Fibroblast of lung (primary cell): ENCODE measurements around the gene TNIP1. TPM values are rescaled to one million over a fixed set of nuclear protein-coding genes. Genes with fewer than 3 reads are reported as not detected.

Experiments used
- DNase-seq, 2 donors: peaks; one replicate each; pipeline versions ENCODE4 v3.0.0 to v3.0.0-alpha.2; 2010; ENCODE audit warnings: low read depth in 2 of 2
- H2AFZ ChIP-seq: 2 replicates; pipeline ENCODE4 v1.5.1; 2012; ENCODE audit warnings: low read length, control low read depth, inconsistent platforms
- H3K27ac ChIP-seq: 2 replicates; pipeline ENCODE4 v1.5.1; 2011; ENCODE audit warnings: low read length, control low read depth; ENCODE audit not compliant: insufficient read depth
- H3K27me3 ChIP-seq: 2 replicates; pipeline ENCODE4 v1.5.1; 2011; ENCODE audit warnings: mild to moderate bottlenecking, low read length; ENCODE audit not compliant: control insufficient read depth, insufficient read depth
- H3K36me3 ChIP-seq: 2 replicates; pipeline ENCODE4 v1.5.1; 2011; ENCODE audit warnings: low read length; ENCODE audit not compliant: control insufficient read depth, insufficient read depth
- H3K4me1 ChIP-seq: 2 replicates; pipeline ENCODE4 v1.5.1; 2011; ENCODE audit warnings: low read length; ENCODE audit not compliant: control insufficient read depth, insufficient read depth; ENCODE audit errors: extremely low read depth
- H3K4me2 ChIP-seq: 2 replicates; pipeline ENCODE4 v1.5.1; 2011; ENCODE audit warnings: low read length, control low read depth; ENCODE audit not compliant: insufficient read depth; ENCODE audit errors: extremely low read depth
- H3K4me3 ChIP-seq, 4 experiments: fragments of 200-600 bp in 1 of 4; sonication (generic) in 1 of 4; replicated peaks in 1 of 4; 2 replicates each; pipeline ENCODE4 v1.5.1; 2011 to 2016; ENCODE audit warnings: low read length in 4 of 4, low read depth in 3 of 4, mild to moderate bottlenecking in 3 of 4, control low read depth in 2 of 4, inconsistent platforms in 1 of 4, mixed read lengths in 1 of 4; ENCODE audit not compliant: insufficient read depth in 1 of 4; ENCODE audit errors: control extremely low read depth in 1 of 4
- H3K79me2 ChIP-seq: 2 replicates; pipeline ENCODE4 v1.5.1; 2012; ENCODE audit warnings: mild to moderate bottlenecking, low read length, inconsistent platforms; ENCODE audit not compliant: control insufficient read depth, insufficient read depth
- H3K9ac ChIP-seq: 2 replicates; pipeline ENCODE4 v1.5.1; 2011; ENCODE audit warnings: mild to moderate bottlenecking, low read length, control low read depth; ENCODE audit not compliant: insufficient read depth
- H3K9me3 ChIP-seq: 2 replicates; pipeline ENCODE4 v1.5.1; 2012; ENCODE audit warnings: low read depth, low read length; ENCODE audit not compliant: control insufficient read depth, insufficient read depth
- H4K20me1 ChIP-seq: 2 replicates; pipeline ENCODE4 v1.5.1; 2011; ENCODE audit warnings: low read length; ENCODE audit not compliant: control insufficient read depth, insufficient read depth; ENCODE audit errors: extremely low read depth
- EZH2 ChIP-seq: IDR thresholded peaks from 2 replicates; pipeline ENCODE4 v1.5.1; 2012; ENCODE audit warnings: low read length, control low read depth, mild to moderate bottlenecking; ENCODE audit errors: missing control alignments
- polyA plus RNA-seq, 2 donors: library from polyadenylated mRNA; depleted of rRNA in 1 of 2; stranded (reverse) in 1 of 2; unstranded in 1 of 2; fragments of >200 nt; gene quantifications; 2 replicates each; pipeline ENCODE4 v1.2.1, GENCODE V29; 2011 to 2012; ENCODE audit warnings: missing spikeins in 1 of 2
- total RNA-seq: library from RNA; depleted of rRNA; stranded (reverse); fragments of >200 nt; gene quantifications from 2 replicates; pipeline ENCODE4 v1.2.1, GENCODE V29; 2014
- TF ChIP-seq, protein P1 (sequence below), 2 donors: IDR thresholded peaks in 1 of 2; conservative IDR thresholded peaks in 1 of 2; 1 replicate in 1 of 2; 2 replicates in 1 of 2; pipeline ENCODE4 v1.5.1; 2011 to 2012; ENCODE audit warnings: low read length in 2 of 2, control low read depth in 1 of 2, inconsistent platforms in 1 of 2, low read depth in 1 of 2, mild to moderate bottlenecking in 1 of 2

TNIP1 gene
- total and polyA plus RNA-seq, 2 donors (not counting 1 experiment from before 2014, with no cell fraction given): 47.2 to 59.1 TPM

GRCh38 chr5:151093476-151093889, 12.6 kb upstream of the TNIP1 start:
- TF ChIP-seq EZH2: no peak
- TF ChIP-seq, protein P1, sequence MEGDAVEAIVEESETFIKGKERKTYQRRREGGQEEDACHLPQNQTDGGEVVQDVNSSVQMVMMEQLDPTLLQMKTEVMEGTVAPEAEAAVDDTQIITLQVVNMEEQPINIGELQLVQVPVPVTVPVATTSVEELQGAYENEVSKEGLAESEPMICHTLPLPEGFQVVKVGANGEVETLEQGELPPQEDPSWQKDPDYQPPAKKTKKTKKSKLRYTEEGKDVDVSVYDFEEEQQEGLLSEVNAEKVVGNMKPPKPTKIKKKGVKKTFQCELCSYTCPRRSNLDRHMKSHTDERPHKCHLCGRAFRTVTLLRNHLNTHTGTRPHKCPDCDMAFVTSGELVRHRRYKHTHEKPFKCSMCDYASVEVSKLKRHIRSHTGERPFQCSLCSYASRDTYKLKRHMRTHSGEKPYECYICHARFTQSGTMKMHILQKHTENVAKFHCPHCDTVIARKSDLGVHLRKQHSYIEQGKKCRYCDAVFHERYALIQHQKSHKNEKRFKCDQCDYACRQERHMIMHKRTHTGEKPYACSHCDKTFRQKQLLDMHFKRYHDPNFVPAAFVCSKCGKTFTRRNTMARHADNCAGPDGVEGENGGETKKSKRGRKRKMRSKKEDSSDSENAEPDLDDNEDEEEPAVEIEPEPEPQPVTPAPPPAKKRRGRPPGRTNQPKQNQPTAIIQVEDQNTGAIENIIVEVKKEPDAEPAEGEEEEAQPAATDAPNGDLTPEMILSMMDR (conservative IDR thresholded peaks at IDR 0.05 in 1 of 2, IDR thresholded peaks at IDR 0.05 in 1 of 2; ENCODE audit: low read depth in 1 of 2, low read length in 2 of 2): peak in 1 of 2 donors; percentile 31
- no peak overlapping the region for H2AFZ ChIP-seq
- H3K4me2 ChIP-seq: peak overlapping the region; percentile 55
- peaks cover 32% of the 10 kb centered on the region for H3K4me1 ChIP-seq
- no peak overlapping the region for H3K9ac ChIP-seq
- no peak overlapping the region for H3K4me3 ChIP-seq
- H4K20me1 ChIP-seq: no peaks in the 10 kb centered on the region
- no peaks in the 10 kb centered on the region for H3K27me3 ChIP-seq
- H3K79me2 ChIP-seq: no peaks in the 10 kb centered on the region
- H3K36me3 ChIP-seq: no peaks in the 10 kb centered on the region
- peak; percentile 93 to 96 for DNase-seq
- no peaks in the 10 kb centered on the region for H3K9me3 ChIP-seq
- H3K27ac ChIP-seq: peak overlapping the region; percentile 76

- Histone ChIP-seq H4K20me1 (no peaks in the 10 kb centered on the region), H3K4me2 (peak overlapping the region; percentile 55), H3K9me3 (no peaks in the 10 kb centered on the region), H3K4me1 (peaks cover 32% of the 10 kb centered on the region), H3K9ac (no peak overlapping the region), H3K27me3 (no peaks in the 10 kb centered on the region), H3K79me2 (no peaks in the 10 kb centered on the region), H3K27ac (peak overlapping the region; percentile 69), H3K4me3 (no peak overlapping the region), H2AFZ (no peak overlapping the region), H3K36me3 (no peaks in the 10 kb centered on the region)
- DNase-seq: peak; percentile 72 to 86
- no peak for TF ChIP-seq EZH2
- TF ChIP-seq, protein P1 (conservative IDR thresholded peaks at IDR 0.05 in 1 of 2, IDR thresholded peaks at IDR 0.05 in 1 of 2; ENCODE audit: low read depth in 1 of 2, low read length in 2 of 2): no peak
These were observed 11.9 kb upstream of the TNIP1 start for GRCh38 chr5:151092762-151093161.

DNA sequence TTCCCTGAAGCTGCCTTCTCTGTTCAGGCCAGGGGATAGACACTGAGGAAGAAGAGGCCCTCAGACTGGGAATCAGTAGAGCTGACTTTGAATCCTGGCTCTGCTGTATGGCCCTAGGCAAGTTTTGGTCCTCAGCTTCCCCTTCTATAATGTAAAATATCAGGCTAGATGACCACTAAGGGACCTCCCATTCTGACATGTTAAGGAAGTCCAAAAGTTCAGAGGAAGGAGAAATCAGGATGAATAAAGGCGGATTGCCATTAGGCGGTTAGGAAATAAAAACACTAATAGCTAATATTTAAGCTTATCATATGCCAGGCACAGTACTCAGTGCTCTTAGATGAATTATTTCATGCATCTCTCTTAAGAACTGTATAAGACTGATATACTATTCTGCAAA, 8.9 kb upstream of the TNIP1 start:
- H3K9me3 ChIP-seq: no peaks in the 10 kb centered on the region
- H3K36me3 ChIP-seq: no peaks in the 10 kb centered on the region
- no peak overlapping the region for H2AFZ ChIP-seq
- H3K27ac ChIP-seq: no peak overlapping the region
- peaks cover 23% of the 10 kb centered on the region for H3K4me1 ChIP-seq
- TF ChIP-seq, protein P1 (conservative IDR thresholded peaks at IDR 0.05 in 1 of 2, IDR thresholded peaks at IDR 0.05 in 1 of 2; ENCODE audit: low read depth in 1 of 2, low read length in 2 of 2): no peak
- TF ChIP-seq EZH2: no peak
- DNase-seq: no peak
- H4K20me1 ChIP-seq: no peaks in the 10 kb centered on the region
- no peak overlapping the region for H3K4me3 ChIP-seq
- H3K4me2 ChIP-seq: no peak overlapping the region
- no peak overlapping the region for H3K9ac ChIP-seq
- no peaks in the 10 kb centered on the region for H3K27me3 ChIP-seq
- H3K79me2 ChIP-seq: no peaks in the 10 kb centered on the region
